ENCODE measurements around the gene SRGAP2.
"Not testable (repeated sequence)": the region's sequence is repeated elsewhere in the genome, so short reads cannot be mapped to it uniquely, and the experiment has no call there.

Gene SRGAP2

GRCh38 chr1:206210802-206211201 is 7.5 kb downstream of the SRGAP2 start:
- DNase-seq: not testable (repeated sequence)

- DNase-seq: not testable (repeated sequence)
Observed at GRCh38 chr1:206215600-206216392, 12.5 kb downstream of the SRGAP2 start.

- not testable (repeated sequence) for DNase-seq
Observed at GRCh38 chr1:206218285-206218684, 14.9 kb downstream of the SRGAP2 start.

GRCh38 chr1:206218765-206219164 is 15.4 kb downstream of the SRGAP2 start:
- not testable (repeated sequence) for DNase-seq

GRCh38 chr1:206219514-206220331 is 16.4 kb downstream of the SRGAP2 start:
- DNase-seq: not testable (repeated sequence)

GRCh38 chr1:206220332-206221000 is 17.1 kb downstream of the SRGAP2 start:
- not testable (repeated sequence) for DNase-seq

GRCh38 chr1:206221585-206221984 is 18.2 kb downstream of the SRGAP2 start:
- not testable (repeated sequence) for DNase-seq

GRCh38 chr1:206224190-206224776 is 20.9 kb downstream of the SRGAP2 start:
- DNase-seq: not testable (repeated sequence)

GRCh38 chr1:206225386-206225785 is 22.0 kb downstream of the SRGAP2 start:
- not testable (repeated sequence) for DNase-seq

GRCh38 chr1:206226886-206227285 is 23.5 kb downstream of the SRGAP2 start:
- not testable (repeated sequence) for DNase-seq

- DNase-seq: not testable (repeated sequence)
Observed at GRCh38 chr1:206229286-206229685, 25.9 kb downstream of the SRGAP2 start.

- DNase-seq: not testable (repeated sequence)
Observed at GRCh38 chr1:206231989-206232388, 28.6 kb downstream of the SRGAP2 start.

- not testable (repeated sequence) for DNase-seq
Observed at GRCh38 chr1:206232970-206233645, 29.8 kb downstream of the SRGAP2 start.

- DNase-seq: not testable (repeated sequence)
Observed at GRCh38 chr1:206234189-206234916, 31.0 kb downstream of the SRGAP2 start.

GRCh38 chr1:206235190-206235589 is 31.8 kb downstream of the SRGAP2 start:
- DNase-seq: not testable (repeated sequence)

GRCh38 chr1:206240288-206240687 is 36.9 kb downstream of the SRGAP2 start:
- not testable (repeated sequence) for DNase-seq

GRCh38 chr1:206243335-206243734 is 40.0 kb downstream of the SRGAP2 start:
- DNase-seq: not testable (repeated sequence)

- DNase-seq: not testable (repeated sequence)
Observed at GRCh38 chr1:206245479-206245878, 42.1 kb downstream of the SRGAP2 start.

GRCh38 chr1:206246129-206246886 is 43.0 kb downstream of the SRGAP2 start:
- DNase-seq: not testable (repeated sequence)

GRCh38 chr1:206250953-206251681 is 47.8 kb downstream of the SRGAP2 start:
- not testable (repeated sequence) for DNase-seq
